SK-N-SH treated with all-trans-retinoic acid at 6 μM for 48 hours (cell line): ENCODE measurements around the gene LILRA5.

ENCODE experiments used
- PPARA ChIP-seq: fragments of 250-450 bp; sonication (Bioruptor Pico); IDR thresholded peaks from 2 replicates; pipeline ENCODE4 v1.5.0; 2020; ENCODE audit warnings: mild to moderate bottlenecking, borderline replicate concordance
- TOX ChIP-seq: fragments of 250-450 bp; sonication (Bioruptor Pico); IDR thresholded peaks from 2 replicates; pipeline ENCODE4 v1.8.0; 2021; ENCODE audit warnings: mild to moderate bottlenecking, moderate library complexity, borderline replicate concordance
- ZFP30 ChIP-seq: fragments of 450-650 bp; formaldehyde crosslinking; IDR thresholded peaks from 2 replicates; pipeline ENCODE4 v1.5.0; 2022; ENCODE audit warnings: mild to moderate bottlenecking, moderate library complexity
- ZNF565 ChIP-seq: fragments of 450-650 bp; formaldehyde crosslinking; conservative IDR thresholded peaks from 2 replicates; pipeline ENCODE4 v1.5.0; 2020; ENCODE audit warnings: low read depth, mild to moderate bottlenecking, moderate library complexity

DNA sequence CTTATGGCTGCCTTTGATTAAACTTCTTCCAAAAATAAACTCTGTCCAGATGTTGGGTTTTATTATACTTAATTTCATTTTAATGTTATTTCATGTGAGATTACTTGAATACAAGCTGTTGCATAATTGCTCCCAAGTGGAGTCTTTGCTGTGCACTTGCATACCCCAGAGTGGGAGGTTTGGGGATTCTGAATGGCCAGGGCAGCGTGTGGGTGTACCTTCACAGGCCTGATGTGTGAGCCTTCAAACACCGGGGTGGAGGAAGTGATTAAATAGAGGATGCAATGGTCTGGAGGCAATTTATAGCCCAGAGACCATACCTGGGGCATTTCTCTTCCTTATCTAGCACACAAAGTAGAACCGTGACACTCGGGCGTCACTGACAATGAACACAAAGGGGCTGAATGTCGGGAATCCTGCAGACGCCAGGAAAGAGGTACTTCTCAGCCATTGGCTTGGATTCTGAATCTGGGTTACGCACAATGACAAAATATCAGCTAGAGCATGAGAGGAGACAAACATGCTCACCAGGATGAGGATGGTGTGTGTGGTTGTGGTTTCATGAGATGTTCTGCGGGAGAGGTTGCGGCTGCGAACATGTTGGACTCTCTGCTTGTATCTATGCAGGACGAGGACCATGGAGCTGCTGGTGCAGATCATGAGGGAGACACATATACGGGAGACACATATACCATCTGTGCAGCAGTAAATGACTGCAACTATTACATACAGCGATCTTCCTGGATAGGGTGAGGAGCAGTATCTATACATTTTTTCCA is 7.1 kb upstream of the LILRA5 start:
- no peak for TF ChIP-seq PPARA (CRISPR knock-in tag)
- no peak for TF ChIP-seq TOX (CRISPR knock-in tag)
- TF ChIP-seq ZFP30 (CRISPR knock-in tag), result no peak
- no peak for TF ChIP-seq ZNF565 (CRISPR knock-in tag)
